ENCODE measurements around the gene UNC5A. TPM values are rescaled to one million over a fixed set of nuclear protein-coding genes. Genes with fewer than 3 reads are reported as not detected.

Gene UNC5A
- total RNA-seq, 1 experiment from 2014 or later, result 10.1 TPM

GRCh38 chr5:176882567-176882903, 72.2 kb downstream of the UNC5A start (continued):
- TF ChIP-seq ZBTB33 (IDR thresholded peaks at IDR 0.05; ENCODE audit: extremely low read depth, insufficient replicate concordance, low read length) (no peak), CEBPB (IDR thresholded peaks at IDR 0.05; ENCODE audit: low read depth) (no peak), TCF7L2 (IDR thresholded peaks at IDR 0.05; ENCODE audit: borderline replicate concordance, extremely low read depth, insufficient read depth, insufficient read length) (no peak), RAD21 (IDR thresholded peaks at IDR 0.05; ENCODE audit: low read depth) (no peak), ATF3 (IDR thresholded peaks at IDR 0.05) (no peak), POLR2AphosphoS5 (IDR thresholded peaks at IDR 0.05; ENCODE audit: low read depth, low read length) (no peak), JUND (IDR thresholded peaks at IDR 0.05) (no peak), FOSL1 (IDR thresholded peaks at IDR 0.05; ENCODE audit: low read depth) (no peak), CBX3 (IDR thresholded peaks at IDR 0.05; ENCODE audit: low read depth) (no peak), EZH2phosphoT487 (IDR thresholded peaks at IDR 0.05; ENCODE audit: borderline replicate concordance) (no peak)

GRCh38 chr5:176883700-176884570, 73.6 kb downstream of the UNC5A start:
- ATAC-seq (no peak), DNase-seq (ENCODE audit: low read depth, low spot score) (no peak)
- Histone ChIP-seq H3K9me2 (ENCODE audit: insufficient read depth) (no peaks in the 10 kb centered on the region), H3K4me1 (ENCODE audit: control insufficient read depth in 1 of 2, insufficient read depth in 2 of 2, low read length in 2 of 2) (no peaks in the 10 kb centered on the region), H3K27me3 (ENCODE audit: insufficient read depth, low read length) (no peaks in the 10 kb centered on the region), H3K9ac (ENCODE audit: low read length) (no peak overlapping the region), H3K4me3 (replicated peaks in 1 of 2; ENCODE audit: low read depth in 1 of 2, low read length in 2 of 2) (no peak overlapping the region), H3K36me3 (ENCODE audit: control insufficient read depth in 1 of 2, insufficient read depth in 2 of 2, low read length in 2 of 2) (no peaks in the 10 kb centered on the region), H3K79me2 (ENCODE audit: insufficient read depth, low read length) (no peaks in the 10 kb centered on the region), H3K9me3 (ENCODE audit: control insufficient read depth in 1 of 2, insufficient read depth in 1 of 2, low read depth in 1 of 2, low read length in 2 of 2) (no peaks in the 10 kb centered on the region), H3K27ac (ENCODE audit: low read depth, low read length) (no peak overlapping the region), H4K20me1 (ENCODE audit: insufficient read depth) (no peaks in the 10 kb centered on the region), H2AFZ (ENCODE audit: low read depth, low read length, poor library complexity, severe bottlenecking) (no peak overlapping the region), H3K4me2 (ENCODE audit: low read length) (no peak overlapping the region)
- BruUV-seq (replicated peaks), result no TSS peak
- intact Hi-C loops (cut with micrococcal nuclease), result no loop called here
- ChIA-PET RAD21 (ENCODE audit: low non-redundant PET in 1 of 2, low total read pairs in 2 of 2, uncharacterized antibody in 2 of 2, unreplicated experiment in 2 of 2) (no interaction called here), CTCF (no interaction called here), POLR2A (no interaction called here)
- no peak for TF ChIP-seq ZFX (IDR thresholded peaks at IDR 0.05)
- no peak for TF ChIP-seq CEBPB (IDR thresholded peaks at IDR 0.05; ENCODE audit: low read depth)
- no peak for TF ChIP-seq CTCF (IDR thresholded peaks at IDR 0.05 in 2 of 3, conservative IDR thresholded peaks at IDR 0.05 in 1 of 3; ENCODE audit: borderline replicate concordance in 1 of 3, insufficient read depth in 1 of 3, low read depth in 2 of 3, low read length in 2 of 3)
- no peak for TF ChIP-seq FOSL1 (IDR thresholded peaks at IDR 0.05; ENCODE audit: low read depth)
- no peak for TF ChIP-seq ATF3 (IDR thresholded peaks at IDR 0.05)
- no peak for TF ChIP-seq POLR2A (IDR thresholded peaks at IDR 0.05; ENCODE audit: borderline replicate concordance, extremely low read depth, insufficient read depth, insufficient read length)
- no peak for TF ChIP-seq POLR2AphosphoS5 (IDR thresholded peaks at IDR 0.05; ENCODE audit: low read depth, low read length)
- TF ChIP-seq ELF1 (IDR thresholded peaks at IDR 0.05; ENCODE audit: borderline replicate concordance, low read depth), result no peak
- TF ChIP-seq EGR1 (IDR thresholded peaks at IDR 0.05; ENCODE audit: low read depth), result no peak
- TF ChIP-seq YY1 (IDR thresholded peaks at IDR 0.05; ENCODE audit: extremely low read depth, insufficient replicate concordance, low read depth, low read length), result no peak
